ENCODE results near the gene PP2D1. TPM values are rescaled to one million over a fixed set of nuclear protein-coding genes. Genes with fewer than 3 reads are reported as not detected.

The PP2D1 gene
- total and polyA plus RNA-seq, 2 of the 8 experiments (the other 6 are each of a cell fraction or from before 2014, with no cell fraction given), result not detected

DNA sequence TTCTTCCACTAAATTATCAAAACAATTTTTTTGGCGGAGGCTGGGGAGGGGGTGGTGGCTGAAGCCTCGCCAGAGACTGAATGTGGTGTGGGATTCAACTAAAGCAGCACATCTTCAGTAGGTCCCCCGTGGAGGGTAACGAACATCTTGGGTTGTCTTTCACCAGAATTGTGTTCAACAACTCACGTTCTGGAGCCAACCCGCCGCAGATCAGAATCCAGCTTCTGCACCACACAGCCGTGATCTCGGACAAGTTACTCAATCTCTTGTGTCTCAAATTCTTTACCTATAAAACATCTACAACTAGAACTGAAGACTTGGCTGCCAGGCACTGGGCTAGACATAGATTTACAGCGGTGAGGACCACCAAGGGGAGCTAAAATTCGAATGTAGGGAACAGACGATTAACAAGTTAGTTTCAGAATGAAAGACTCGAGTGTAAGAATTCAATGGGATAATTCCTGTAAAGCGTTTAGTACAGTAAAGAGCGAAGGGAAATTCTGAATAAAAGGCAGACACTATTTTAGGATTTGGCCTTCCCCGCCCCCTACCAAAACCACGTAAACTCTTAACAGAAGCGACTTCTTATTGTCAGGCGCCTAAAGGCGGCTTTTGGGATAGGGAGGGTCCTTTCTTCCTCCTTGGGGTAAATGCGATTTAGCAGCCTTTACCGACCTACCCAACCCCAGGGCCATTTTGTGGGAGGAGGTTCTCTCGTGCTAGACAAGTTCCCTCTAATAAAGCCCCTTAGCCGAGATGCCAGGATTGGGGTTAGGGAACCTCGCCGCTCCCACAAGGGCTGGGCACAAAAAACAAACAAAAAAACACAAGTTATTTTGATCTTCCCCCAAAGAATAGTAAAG, 65.9 kb downstream of the PP2D1 start:
- ChIA-PET POLR2A (ENCODE audit: partially characterized antibody) (interaction anchor here (0.7 to 1.7 kb wide), 5 partner anchors 9 to 209 kb away, joined by 3 to 8 read pairs (median 3); no protein-coding TSS in a partner anchor), CTCF (ENCODE audit: partially characterized antibody) (no interaction called here)
- Histone ChIP-seq H2BK15ac (ENCODE audit: low read length) (no peak overlapping the region), H3K23me2 (ENCODE audit: low read depth, low read length) (no peaks in the 10 kb centered on the region; the same call in 1 of the 2 replicates), H2BK12ac (ENCODE audit: low read depth, low read length) (peak overlapping the region; percentile 88; the same call in 1 of the 2 replicates), H3K56ac (replicated peaks; ENCODE audit: insufficient read length, low read depth, low read length) (no peak overlapping the region), H2AK5ac (ENCODE audit: low read depth, low read length) (0 out of 2 replicates have a peak overlapping the region, but pooled peaks have one; percentile 3), H4K5ac (ENCODE audit: insufficient read length, low read depth, low read length) (peak overlapping the region; percentile 84), H2BK20ac (ENCODE audit: low read length) (0 out of 2 replicates have a peak overlapping the region, but pooled peaks have one; percentile 5), H3K4me2 (ENCODE audit: insufficient read depth in 1 of 2, low read depth in 2 of 2, low read length in 2 of 2) (peak overlapping the region; percentile 70 to 80), H3K9ac (replicated peaks in 1 of 4; ENCODE audit: extremely low read depth in 1 of 4, low read depth in 3 of 4, low read length in 3 of 4) (peak overlapping the region; percentile 78 to 90 (median 84)), H3K23ac (ENCODE audit: insufficient read length) (no peak overlapping the region), H3K27ac (ENCODE audit: low read depth, low read length) (peak overlapping the region; percentile 92), H2AFZ (ENCODE audit: low read length) (0 out of 2 replicates have a peak overlapping the region, but pooled peaks have one; percentile 27), H3K79me1 (ENCODE audit: low read depth, low read length) (no peaks in the 10 kb centered on the region), H2BK120ac (replicated peaks; ENCODE audit: low read depth, low read length) (no peak overlapping the region), H3K4ac (replicated peaks; ENCODE audit: insufficient read length, low read depth, low read length) (no peak overlapping the region), H4K20me1 (replicated peaks in 1 of 2; ENCODE audit: control insufficient read depth in 1 of 2, insufficient read depth in 2 of 2, low read length in 2 of 2) (peaks cover 0 to 2% of the 10 kb centered on the region in 2 experiments), H3K27me3 (replicated peaks in 1 of 4; ENCODE audit: control insufficient read depth in 3 of 4, extremely low read depth in 1 of 4, insufficient read depth in 3 of 4, low read length in 3 of 4) (no peaks in the 10 kb centered on the region), H2BK5ac (ENCODE audit: low read depth, low read length) (peak overlapping the region; percentile 84), H3K14ac (ENCODE audit: insufficient read length) (no peak overlapping the region), H4K91ac (replicated peaks; ENCODE audit: insufficient read length, low read length) (peak overlapping the region; percentile 44), H3K9me3 (ENCODE audit: insufficient read depth in 2 of 2, low read depth in 1 of 2, low read length in 1 of 2) (peaks cover 0 to 4% of the 10 kb centered on the region in 2 experiments; a peak in 1 of 4 replicates), H3K79me2 (ENCODE audit: control insufficient read depth in 1 of 2, insufficient read depth in 2 of 2, low read length in 2 of 2) (peaks cover 16 to 38% of the 10 kb centered on the region in 2 experiments), H3K36me3 (ENCODE audit: control insufficient read depth in 2 of 4, insufficient read depth in 4 of 4, low read length in 3 of 4) (peaks cover 0 to 5% (median 0%) of the 10 kb centered on the region in 4 experiments; a peak in 1 of 8 replicates), H3K4me1 (replicated peaks in 1 of 4; ENCODE audit: control insufficient read depth in 3 of 4, insufficient read depth in 4 of 4, low read length in 3 of 4) (peaks cover 3 to 5% (median 5%) of the 10 kb centered on the region in 4 experiments), H4K8ac (ENCODE audit: extremely low read depth, insufficient read depth, low read length) (peak overlapping the region; percentile 96), H3K4me3 (ENCODE audit: extremely low read depth in 1 of 4, insufficient read depth in 2 of 4, low read depth in 3 of 4, low read length in 4 of 4) (peak overlapping the region; percentile 70 to 99 (median 96)), H3K18ac (ENCODE audit: extremely low read depth, low read length) (peak overlapping the region; percentile 79; the same call in 1 of the 2 replicates)
- no peak for FAIRE-seq
- 53% methylated on average over 26 of the region's 26 CpGs; no CpG with 5 or more reads in 1 of the 2 experiments for WGBS, 2 experiments (ENCODE audit: extremely low coverage in 1 of 2, insufficient coverage in 1 of 2, insufficient read length in 1 of 2, insufficient replicate concordance in 2 of 2, low coverage in 1 of 2, low lambda C conversion rate in 2 of 2, missing lambda C conversion rate in 1 of 2)
- TF ChIP-seq RXRA (IDR thresholded peaks at IDR 0.05; ENCODE audit: insufficient read depth, low read depth, low read length), result no peak
- TF ChIP-seq PHF8 (conservative IDR thresholded peaks at IDR 0.05; ENCODE audit: low read depth, low read length), result peak; percentile 47; the same call in 1 of the 2 replicates
- peak in 1 of 2 experiments; percentile 17 for DNase-seq (ENCODE audit: low read depth in 1 of 2, low spot score in 2 of 2)

Data from H1 (cell line).